NOMO-1 treated with DMSO at 0.1 percent for 48 hours (cell line): ENCODE results near the gene PLCD1.
"Not testable (repeated sequence)": the region's sequence is repeated elsewhere in the genome, so short reads cannot be mapped to it uniquely, and the experiment has no call there.

Source experiments
- DNase-seq: peaks from one replicate; lab custom pipeline; 2025; ENCODE audit not compliant: unreplicated experiment; lab: John Stamatoyannopoulos, UW

The PLCD1 gene

GRCh38 chr3:37987751-37988179 is 41.7 kb downstream of the PLCD1 start:
- no peak for DNase-seq

- DNase-seq: no peak
These were observed 42.1 kb downstream of the PLCD1 start for GRCh38 chr3:37987315-37987697.

GRCh38 chr3:37986479-37987314 is 42.7 kb downstream of the PLCD1 start:
- DNase-seq: no peak

GRCh38 chr3:37985637-37986320 is 43.7 kb downstream of the PLCD1 start:
- DNase-seq: no peak

GRCh38 chr3:37984596-37984995 is 44.8 kb downstream of the PLCD1 start:
- no peak for DNase-seq

GRCh38 chr3:37984051-37984450 is 45.4 kb downstream of the PLCD1 start:
- DNase-seq: no peak

- no peak for DNase-seq
These were observed 47.1 kb downstream of the PLCD1 start for GRCh38 chr3:37982331-37982730.

GRCh38 chr3:37981348-37981664 is 48.1 kb downstream of the PLCD1 start:
- DNase-seq: no peak

- DNase-seq: no peak
These were observed 48.7 kb downstream of the PLCD1 start for GRCh38 chr3:37980462-37981347.

GRCh38 chr3:37979541-37980461 is 49.6 kb downstream of the PLCD1 start:
- peak; percentile 92 for DNase-seq

- DNase-seq: peak; percentile 63
These were observed 55.0 kb downstream of the PLCD1 start for GRCh38 chr3:37974121-37975083.

GRCh38 chr3:37973246-37974054 is 56.0 kb downstream of the PLCD1 start:
- DNase-seq: no peak

- not testable (repeated sequence) for DNase-seq
These were observed 57.4 kb downstream of the PLCD1 start for GRCh38 chr3:37972056-37972455.

- no peak for DNase-seq
These were observed 58.0 kb downstream of the PLCD1 start for GRCh38 chr3:37971467-37971866.

GRCh38 chr3:37970802-37971201 is 58.6 kb downstream of the PLCD1 start:
- DNase-seq: no peak

- DNase-seq: no peak
These were observed 59.8 kb downstream of the PLCD1 start for GRCh38 chr3:37969596-37970100.

- no peak for DNase-seq
These were observed 60.4 kb downstream of the PLCD1 start for GRCh38 chr3:37968813-37969595.

GRCh38 chr3:37968199-37968598 is 61.2 kb downstream of the PLCD1 start:
- DNase-seq: no peak
